ENCODE measurements around the gene PTER. TPM values are rescaled to one million over a fixed set of nuclear protein-coding genes. Genes with fewer than 3 reads are reported as not detected.

Gene PTER
- total RNA-seq, 4 donors from 2014 or later = 21.0 to 31.2 (median 24.4) TPM

DNA sequence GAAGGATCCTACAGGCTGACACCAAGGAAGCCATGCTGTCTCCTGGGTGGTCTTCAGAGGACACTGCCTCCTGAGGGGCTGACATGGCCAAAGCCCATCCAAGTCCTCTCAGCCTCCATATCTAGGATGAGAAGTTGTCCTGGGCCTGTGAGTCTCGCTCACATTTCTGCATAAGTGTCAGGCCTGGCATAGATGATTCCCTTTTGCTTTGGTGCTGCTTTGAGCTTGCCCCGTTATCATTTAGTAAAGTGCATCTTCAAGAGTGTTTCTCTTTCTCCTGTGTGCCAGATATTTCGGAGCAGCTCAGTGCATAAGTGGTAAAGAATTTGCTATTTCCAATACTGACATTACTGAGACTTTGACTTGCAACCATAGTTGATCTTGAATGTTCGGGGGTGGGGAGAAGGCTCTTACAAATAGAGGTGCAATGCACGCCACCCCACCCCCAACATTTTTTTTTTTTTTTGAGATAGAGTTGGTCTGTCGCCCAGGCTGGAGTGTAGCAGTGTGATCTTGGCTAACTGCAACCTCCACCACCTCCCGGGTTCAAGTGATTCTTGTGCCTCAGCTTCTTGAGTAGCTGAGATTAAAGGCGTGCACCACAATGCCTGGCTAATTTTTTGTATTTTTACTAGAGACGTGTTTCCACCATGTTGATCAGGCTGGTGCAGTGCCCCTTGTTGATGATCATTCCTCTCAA, 9.1 kb downstream of the PTER start:
- DNase-seq = peak; percentile 30 to 32
- no peak for TF ChIP-seq POLR2A (IDR thresholded peaks at IDR 0.05)
- TF ChIP-seq, protein P1, sequence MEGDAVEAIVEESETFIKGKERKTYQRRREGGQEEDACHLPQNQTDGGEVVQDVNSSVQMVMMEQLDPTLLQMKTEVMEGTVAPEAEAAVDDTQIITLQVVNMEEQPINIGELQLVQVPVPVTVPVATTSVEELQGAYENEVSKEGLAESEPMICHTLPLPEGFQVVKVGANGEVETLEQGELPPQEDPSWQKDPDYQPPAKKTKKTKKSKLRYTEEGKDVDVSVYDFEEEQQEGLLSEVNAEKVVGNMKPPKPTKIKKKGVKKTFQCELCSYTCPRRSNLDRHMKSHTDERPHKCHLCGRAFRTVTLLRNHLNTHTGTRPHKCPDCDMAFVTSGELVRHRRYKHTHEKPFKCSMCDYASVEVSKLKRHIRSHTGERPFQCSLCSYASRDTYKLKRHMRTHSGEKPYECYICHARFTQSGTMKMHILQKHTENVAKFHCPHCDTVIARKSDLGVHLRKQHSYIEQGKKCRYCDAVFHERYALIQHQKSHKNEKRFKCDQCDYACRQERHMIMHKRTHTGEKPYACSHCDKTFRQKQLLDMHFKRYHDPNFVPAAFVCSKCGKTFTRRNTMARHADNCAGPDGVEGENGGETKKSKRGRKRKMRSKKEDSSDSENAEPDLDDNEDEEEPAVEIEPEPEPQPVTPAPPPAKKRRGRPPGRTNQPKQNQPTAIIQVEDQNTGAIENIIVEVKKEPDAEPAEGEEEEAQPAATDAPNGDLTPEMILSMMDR (IDR thresholded peaks at IDR 0.05) = no peak
- H3K9me3 ChIP-seq = no peaks in the 10 kb centered on the region
- H3K36me3 ChIP-seq = no peaks in the 10 kb centered on the region
- H3K4me3 ChIP-seq (replicated peaks in 1 of 3) = no peak overlapping the region
- WGBS, 2 donors = 54 to 56% methylated on average over 9 of the region's 9 CpGs
- intact Hi-C loops (cut with DNase I) = no loop called here
- no peaks in the 10 kb centered on the region for H3K27me3 ChIP-seq
- peaks cover 18 to 19% of the 10 kb centered on the region in 2 donors for H3K4me1 ChIP-seq
- peak overlapping the region in 2 of 3 donors; percentile 2 to 28 for H3K27ac ChIP-seq

DNA sequence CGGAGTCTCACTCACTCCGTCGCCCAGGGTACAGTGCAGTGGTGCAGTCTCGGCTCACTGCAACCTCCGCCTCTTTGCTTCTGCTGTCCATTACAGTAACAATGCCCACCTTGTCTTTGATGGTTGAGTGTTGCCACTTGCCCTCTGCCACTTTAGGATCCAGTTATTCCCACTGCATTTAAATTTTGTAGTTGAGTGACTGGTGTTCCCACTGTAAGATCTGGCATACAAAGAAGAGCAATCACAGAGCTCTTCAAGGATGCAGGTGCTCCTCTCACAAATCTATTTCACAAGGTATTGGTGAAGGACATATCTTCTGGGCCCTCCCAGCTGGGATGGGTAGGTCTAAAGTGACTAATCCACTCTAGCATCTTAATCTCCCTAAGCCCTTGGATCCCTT, 12.6 kb downstream of the PTER start:
- H3K9me3 ChIP-seq = no peaks in the 10 kb centered on the region
- intact Hi-C loops (cut with DNase I) = no loop called here
- TF ChIP-seq, protein P1 (IDR thresholded peaks at IDR 0.05) = no peak
- TF ChIP-seq POLR2A (IDR thresholded peaks at IDR 0.05) = no peak
- no peaks in the 10 kb centered on the region for H3K36me3 ChIP-seq
- H3K4me1 ChIP-seq = peaks cover 12 to 14% of the 10 kb centered on the region in 2 donors
- no peak overlapping the region for H3K4me3 ChIP-seq (replicated peaks in 1 of 3)
- no peaks in the 10 kb centered on the region for H3K27me3 ChIP-seq
- no peak overlapping the region for H3K27ac ChIP-seq
- 94 to 98% methylated on average over 5 of the region's 5 CpGs for WGBS, 2 donors
- DNase-seq = no peak

DNA sequence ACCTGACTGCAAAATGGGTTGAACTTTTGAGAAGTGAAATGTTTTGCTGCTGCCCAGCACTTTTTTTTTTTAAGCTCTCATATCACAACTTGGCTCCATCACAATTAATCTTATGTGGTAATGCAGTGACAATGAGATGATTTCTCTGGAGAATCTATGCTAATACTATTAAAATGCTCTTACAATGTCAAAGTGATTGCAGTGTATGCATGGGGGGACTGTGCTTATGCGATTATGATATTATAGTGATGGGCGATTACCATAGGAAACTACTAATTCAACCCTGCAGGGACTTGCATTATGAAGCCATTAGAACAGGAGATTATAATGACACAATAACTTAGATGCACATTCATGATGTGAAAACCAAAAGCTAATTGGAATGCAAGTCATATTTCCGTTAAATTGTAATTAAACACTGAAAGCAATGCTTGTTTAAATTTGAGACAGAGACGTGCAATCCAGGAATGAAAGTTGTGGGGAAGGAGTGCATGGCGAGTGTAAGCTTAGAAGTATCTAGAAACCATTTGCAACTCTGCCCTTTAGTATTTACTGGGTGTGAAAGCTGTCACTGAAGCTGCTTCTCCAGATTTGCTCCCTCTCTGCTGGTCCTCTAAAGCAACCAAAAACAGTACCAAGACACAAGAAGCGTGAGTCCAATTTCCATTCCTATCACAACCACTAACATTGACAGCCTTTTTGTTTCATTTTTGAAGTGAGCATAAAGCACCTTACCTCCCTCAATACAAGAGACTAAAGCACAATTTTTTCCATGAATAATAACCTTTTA, 21.6 kb downstream of the PTER start:
- no peak overlapping the region for H3K4me3 ChIP-seq (replicated peaks in 1 of 3)
- WGBS, 2 donors = 88 to 90% methylated on average over 6 of the region's 6 CpGs
- no peaks in the 10 kb centered on the region for H3K9me3 ChIP-seq

DNA sequence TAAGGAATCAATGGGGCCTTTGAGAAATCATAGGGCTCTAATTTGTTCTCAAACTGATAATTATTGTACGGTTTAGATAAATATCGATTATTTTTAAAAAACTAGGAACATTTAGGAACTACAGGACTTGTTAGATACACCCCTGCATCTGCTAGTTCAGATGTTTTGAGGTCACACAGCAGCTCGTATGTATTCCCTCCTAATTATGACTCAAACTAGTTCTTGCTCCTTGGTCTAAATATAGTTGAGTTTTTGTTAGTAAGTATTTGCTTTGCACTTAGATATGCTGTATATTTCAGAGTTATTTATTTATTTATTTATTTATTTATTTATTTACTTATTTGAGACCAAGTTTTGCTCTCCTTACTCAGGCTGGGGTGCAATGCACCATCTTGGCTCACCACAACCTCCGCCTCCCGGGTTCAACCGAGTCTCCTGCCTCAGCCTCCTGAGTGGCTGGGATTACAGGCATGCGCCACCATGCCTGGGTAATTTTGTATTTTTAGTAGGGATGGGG, 22.7 kb downstream of the PTER start:
- Histone ChIP-seq H3K27ac (no peak overlapping the region), H3K27me3 (no peaks in the 10 kb centered on the region), H3K36me3 (no peaks in the 10 kb centered on the region), H3K9me3 (no peaks in the 10 kb centered on the region), H3K4me1 (peaks cover 0 to 15% of the 10 kb centered on the region in 2 donors), H3K4me3 (replicated peaks in 1 of 3) (no peak overlapping the region)
- no peak for DNase-seq
- intact Hi-C loops (cut with DNase I) = no loop called here
- 94 to 97% methylated on average over 7 of the region's 7 CpGs for WGBS, 2 donors
- TF ChIP-seq, protein P1 (IDR thresholded peaks at IDR 0.05) = no peak

More for the DNA sequence above, 21.6 kb downstream of the PTER start:
- DNase-seq = no peak
- H3K4me1 ChIP-seq = peaks cover 0 to 15% of the 10 kb centered on the region in 2 donors
- no peak overlapping the region for H3K27ac ChIP-seq
- no peak for TF ChIP-seq POLR2A (IDR thresholded peaks at IDR 0.05)
- TF ChIP-seq, protein P1 (IDR thresholded peaks at IDR 0.05) = no peak
- H3K36me3 ChIP-seq = no peaks in the 10 kb centered on the region
- intact Hi-C loops (cut with DNase I) = no loop called here
- no peaks in the 10 kb centered on the region for H3K27me3 ChIP-seq

DNA sequence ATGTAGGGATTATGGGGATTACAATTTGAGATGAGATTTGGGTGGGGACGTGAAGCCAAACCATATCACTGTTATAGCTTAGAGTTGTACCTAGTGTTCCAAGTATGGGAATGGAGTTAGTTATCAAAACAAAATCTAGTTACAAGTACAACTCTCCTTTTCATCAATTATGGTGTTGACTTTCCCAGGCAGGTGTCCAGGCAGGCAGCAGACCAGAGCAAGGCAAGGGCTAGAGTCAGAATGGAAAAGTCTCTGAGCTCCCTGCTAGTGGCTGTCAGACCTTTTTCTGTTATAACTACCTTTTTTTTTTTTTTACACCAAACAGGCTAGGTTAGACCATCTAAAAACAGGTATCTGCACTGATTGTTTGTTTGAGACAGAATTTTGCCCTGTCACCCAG, 29.2 kb downstream of the PTER start:
- TF ChIP-seq, protein P1 (IDR thresholded peaks at IDR 0.05) = no peak
- TF ChIP-seq POLR2A (IDR thresholded peaks at IDR 0.05) = no peak
- 69 to 73% methylated on average over 1 of the region's 1 CpG for WGBS, 2 donors
- H3K27me3 ChIP-seq = no peaks in the 10 kb centered on the region

More for the DNA sequence above, 29.2 kb downstream of the PTER start:
- DNase-seq = peak; percentile 59 to 71
- H3K27ac ChIP-seq = no peak overlapping the region
- no peaks in the 10 kb centered on the region for H3K4me1 ChIP-seq
- no peak overlapping the region for H3K4me3 ChIP-seq (replicated peaks in 1 of 3)
- no peaks in the 10 kb centered on the region for H3K9me3 ChIP-seq
- intact Hi-C loops (cut with DNase I) = no loop called here
- H3K36me3 ChIP-seq = no peaks in the 10 kb centered on the region
